SK-N-MC (cell line): ENCODE measurements around the gene GLRB.

Experiments
- EZH2 ChIP-seq: fragments of 200-600 bp; sonication (generic); IDR thresholded peaks from one replicate; pipeline ENCODE4 v1.6.1; 2017; ENCODE audit warnings: antibody characterized with exemption
- FOXP2 ChIP-seq: optimal IDR thresholded peaks from 2 replicates; pipeline ENCODE3; 2011; ENCODE audit warnings: mild to moderate bottlenecking, moderate library complexity; ENCODE audit not compliant: insufficient read depth; ENCODE audit errors: extremely low read length, control extremely low read depth
- POLR2AphosphoS5 ChIP-seq: IDR thresholded peaks from 2 replicates; pipeline ENCODE4 v1.6.1; 2012; ENCODE audit warnings: mild to moderate bottlenecking, low read depth, low read length, borderline replicate concordance

DNA sequence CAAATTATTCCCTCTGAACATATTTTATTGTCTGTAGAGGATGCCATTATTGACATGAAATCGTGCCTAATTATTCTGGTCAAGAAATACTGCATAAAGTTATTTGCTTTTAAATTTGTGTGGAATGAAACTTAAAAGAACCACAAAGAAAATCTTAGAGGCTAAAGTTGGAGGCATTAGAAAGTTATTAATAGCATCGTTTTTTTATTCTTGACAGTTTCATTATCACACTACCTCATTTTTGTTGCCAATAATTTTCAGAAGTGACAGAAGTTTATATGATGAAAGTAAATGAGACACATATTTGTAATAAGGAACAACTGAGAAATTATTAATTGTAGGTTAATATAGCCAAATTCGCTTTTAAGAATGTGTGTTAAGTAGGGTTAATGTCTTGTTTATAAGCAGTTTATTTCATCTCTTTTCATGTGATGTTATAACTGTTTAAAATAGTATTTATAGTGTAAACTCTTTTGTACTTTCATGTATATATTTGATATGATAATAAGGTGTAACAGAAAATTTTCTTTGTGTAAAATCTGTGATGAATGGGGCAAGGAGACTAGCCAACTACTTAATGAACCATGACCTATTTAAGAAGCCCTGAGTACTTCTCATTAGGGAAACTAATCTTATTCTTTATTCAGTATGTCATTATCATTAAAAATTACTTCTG is 90.1 kb downstream of the GLRB start:
- TF ChIP-seq EZH2 (no peak), POLR2AphosphoS5 (no peak), FOXP2 (no peak)
